ENCODE results near the gene ITPRIPL1.

DNA sequence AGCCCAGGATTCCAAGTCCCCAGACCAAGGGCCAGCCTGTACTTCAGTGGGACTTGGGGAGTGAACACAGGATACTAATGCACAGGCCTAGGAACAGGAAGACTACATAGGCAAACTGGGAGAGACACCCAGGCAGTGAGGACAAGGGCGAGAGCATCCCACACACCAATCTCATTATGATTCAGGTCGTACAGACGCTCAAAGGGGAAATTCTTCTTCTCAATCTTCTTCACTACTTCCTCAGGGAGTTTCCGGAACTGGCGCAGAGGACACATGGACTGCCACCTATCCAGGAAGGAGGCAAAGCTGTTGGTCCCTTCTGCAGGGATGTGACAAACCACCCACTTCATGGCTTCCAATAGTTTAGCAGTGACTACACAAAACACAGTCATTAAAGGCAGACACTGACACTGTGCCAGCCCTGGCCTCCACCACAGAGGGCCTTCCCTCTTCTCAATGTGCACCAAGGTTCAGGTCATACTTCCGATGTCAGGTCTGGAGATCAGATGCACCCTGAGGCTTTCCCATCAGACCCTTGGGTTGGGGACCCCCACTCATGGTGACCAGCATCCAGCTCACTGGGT lies 37.8 kb upstream of the ITPRIPL1 start:
- TF ChIP-seq CTCF (IDR thresholded peaks at IDR 0.05; ENCODE audit: low read depth, low read length, poor library complexity, severe bottlenecking) (no peak), EZH2phosphoT487 (IDR thresholded peaks at IDR 0.05; ENCODE audit: borderline replicate concordance, low read length) (no peak)

Data from DOHH2 (cell line).